ENCODE measurements around the gene PEX1.
"Not testable (repeated sequence)": the region's sequence is repeated elsewhere in the genome, so short reads cannot be mapped to it uniquely, and the experiment has no call there.

PEX1 gene

DNA sequence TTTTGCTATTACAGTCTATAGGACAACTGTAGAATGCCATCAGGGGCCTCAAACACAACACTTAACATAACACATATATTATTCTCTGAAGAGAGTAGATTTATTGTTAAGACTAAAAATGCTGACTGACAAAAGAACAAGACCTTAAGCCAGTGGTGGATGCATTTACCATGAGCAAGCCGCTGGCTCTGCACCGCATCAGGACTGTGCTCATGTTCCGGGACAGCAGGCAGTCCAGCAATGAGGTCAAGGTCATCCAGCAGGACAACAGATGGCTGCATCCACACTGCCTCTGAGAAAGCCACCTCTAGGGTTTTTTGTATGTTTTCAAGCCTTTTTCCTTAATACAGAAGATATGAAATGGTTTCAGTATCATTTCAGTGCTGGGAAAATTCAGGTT, 23.8 kb downstream of the PEX1 start:
- no peak for DNase-seq (ENCODE audit: low read depth)

DNA sequence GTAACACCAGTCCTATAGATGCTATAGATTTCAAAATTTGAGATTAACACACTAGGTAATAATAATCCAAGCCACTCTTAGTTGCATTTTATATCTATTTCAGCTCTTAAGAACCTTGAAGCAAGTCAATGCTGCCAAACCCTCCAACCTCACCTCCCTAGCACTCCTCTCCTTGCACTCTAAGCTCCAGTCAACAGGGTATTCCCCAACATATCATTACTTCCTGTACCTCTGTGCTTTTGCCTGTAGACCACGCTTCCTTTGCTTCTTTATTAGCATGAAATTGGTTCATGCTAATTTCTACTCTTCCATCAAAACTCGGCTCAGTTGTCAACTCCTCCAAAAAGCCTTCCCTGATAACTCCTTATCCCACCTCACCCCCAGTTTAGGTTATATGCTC, 24.6 kb downstream of the PEX1 start:
- DNase-seq (ENCODE audit: low read depth), result no peak

DNA sequence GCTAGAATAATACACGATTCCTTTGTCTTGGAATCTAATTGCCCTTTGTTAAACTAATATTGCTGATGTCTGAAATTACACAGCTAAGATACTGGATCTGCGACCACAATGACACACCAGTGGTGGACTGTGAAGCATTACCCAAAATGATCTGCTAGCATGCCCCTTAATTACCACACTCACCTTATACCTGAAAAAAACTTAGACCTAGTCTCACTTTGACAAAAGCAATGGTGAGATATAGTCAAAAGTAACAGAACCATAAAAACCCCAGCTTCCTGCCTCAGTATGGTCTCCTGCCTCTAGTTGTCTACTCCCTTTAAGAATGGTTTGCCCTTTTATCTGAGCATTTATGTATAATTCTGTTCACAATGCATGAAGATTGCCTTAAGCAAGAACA, 29.8 kb downstream of the PEX1 start:
- no peak for DNase-seq (ENCODE audit: low read depth)

DNA sequence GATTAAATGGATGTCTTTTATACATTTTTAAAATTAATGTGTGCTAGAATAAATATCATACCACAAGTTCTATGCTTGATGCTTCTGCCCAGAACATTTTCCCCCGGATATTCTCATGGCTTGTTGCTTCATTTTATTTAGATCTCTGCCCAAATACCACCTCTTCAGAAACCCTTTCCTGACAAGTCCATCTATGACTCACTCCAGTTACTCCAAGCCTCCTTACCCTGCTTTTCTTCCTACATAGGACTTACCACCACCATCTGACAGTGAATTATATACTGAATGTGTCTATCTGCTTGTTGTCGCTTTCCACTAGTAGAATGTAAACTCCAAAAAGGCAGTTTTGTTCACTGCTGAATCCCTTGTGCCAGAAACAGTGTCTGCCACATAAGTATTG, 31.4 kb downstream of the PEX1 start:
- no peak for DNase-seq (ENCODE audit: low read depth)

DNA sequence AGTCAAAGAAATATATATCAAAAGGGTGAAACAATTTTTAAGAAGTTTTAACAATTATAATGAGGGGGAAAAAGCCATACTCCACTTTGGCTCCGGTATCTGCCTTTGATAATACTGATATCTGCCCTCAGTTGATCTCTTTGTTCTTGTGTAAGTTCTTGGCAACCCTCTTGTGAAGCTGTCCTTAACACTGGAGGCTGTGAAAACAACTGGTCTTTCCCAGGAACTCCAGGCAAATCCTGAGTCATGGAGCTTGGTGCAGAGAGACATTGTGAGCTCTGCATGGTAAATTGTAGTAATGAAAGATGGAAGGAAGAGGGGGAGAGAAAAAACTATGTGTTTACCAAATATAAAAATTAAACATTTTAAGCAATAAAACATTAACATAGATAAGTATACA, 38.7 kb downstream of the PEX1 start:
- no peak for DNase-seq (ENCODE audit: low read depth)

DNA sequence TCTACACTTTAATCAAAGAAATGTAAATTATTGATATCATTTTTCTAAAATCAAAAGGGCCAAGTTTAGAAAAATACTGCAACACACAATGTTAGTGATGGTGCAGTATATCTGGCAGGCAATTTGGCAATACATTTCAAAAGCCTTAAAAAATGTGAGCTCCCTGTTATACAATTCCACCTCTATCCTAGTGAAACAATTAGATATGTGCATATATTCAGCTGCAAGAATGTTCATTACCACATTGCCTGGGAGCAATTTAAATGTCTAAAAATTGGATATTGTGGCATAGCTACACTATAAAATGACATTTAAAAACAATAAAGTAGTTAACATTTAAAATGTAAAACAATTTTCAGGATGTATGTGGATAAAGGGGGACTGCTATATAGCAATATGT, 40.5 kb downstream of the PEX1 start:
- DNase-seq (ENCODE audit: low read depth), result no peak

DNA sequence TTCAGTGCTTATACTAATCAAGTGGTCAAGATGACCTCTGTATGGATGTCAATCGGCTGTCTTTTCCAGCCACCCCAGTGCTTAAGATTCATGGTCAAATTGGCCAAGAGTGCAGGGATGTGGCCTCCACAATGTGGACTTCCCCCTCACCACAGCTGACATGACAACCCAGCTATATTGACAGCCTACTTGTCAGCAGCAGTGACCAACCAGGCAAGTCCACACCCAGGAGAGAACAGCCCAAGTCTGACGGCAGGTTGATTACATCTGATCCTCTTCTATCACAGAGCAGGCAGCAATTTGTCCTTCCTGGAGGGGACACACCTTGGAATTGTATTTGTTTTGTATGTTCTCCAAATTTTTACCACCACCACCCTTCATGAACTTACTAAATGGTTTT, 42.3 kb downstream of the PEX1 start:
- DNase-seq (ENCODE audit: low read depth), result no peak

DNA sequence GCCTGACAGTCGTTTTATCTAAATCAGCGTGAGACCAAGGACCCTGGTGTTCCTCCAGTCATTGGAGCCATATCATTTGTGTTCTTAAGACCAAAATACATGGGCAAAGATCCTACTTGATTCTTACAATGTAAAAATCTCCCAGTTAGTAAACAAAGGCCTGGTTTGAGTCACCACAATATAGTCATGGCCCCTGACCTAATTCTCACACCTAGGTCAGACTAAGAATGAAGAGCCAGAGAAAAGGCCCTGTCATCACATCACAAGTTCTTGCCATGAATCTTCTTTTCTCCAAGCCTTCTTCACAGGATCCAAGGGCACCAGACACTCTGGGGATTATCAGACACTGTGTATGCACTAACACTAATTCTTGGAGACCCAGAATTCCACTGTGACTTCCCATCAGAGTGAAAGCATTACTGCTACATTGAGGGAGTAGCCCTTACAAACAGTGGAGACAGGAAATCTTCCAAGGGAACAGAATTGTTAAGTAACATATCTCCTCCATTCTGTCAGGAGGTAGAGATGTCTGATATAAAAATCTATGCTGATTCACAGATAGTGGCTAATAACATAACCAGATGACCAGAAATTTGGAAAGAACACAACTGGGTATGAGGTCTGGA, 42.9 kb downstream of the PEX1 start:
- no peak for DNase-seq (ENCODE audit: low read depth)

DNA sequence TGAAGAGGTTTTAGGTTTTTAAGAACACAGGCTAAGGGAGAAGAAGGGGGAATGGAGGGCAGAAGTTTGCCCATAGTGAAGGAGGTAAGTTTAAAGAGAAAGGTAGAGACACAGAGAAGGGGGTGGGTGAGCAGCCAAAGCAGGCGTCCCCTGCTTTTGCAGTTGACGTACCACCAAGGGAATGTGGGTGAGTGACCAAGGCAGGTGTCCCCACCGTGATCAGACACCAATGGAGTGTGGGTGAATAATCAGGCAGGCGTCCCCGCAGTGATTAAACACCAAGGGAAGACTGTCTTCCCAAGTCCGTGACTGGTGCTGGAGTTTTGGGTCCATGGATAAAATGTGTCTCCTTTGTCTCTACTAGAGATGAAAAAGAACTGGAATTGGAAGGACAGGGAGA, 44.1 kb downstream of the PEX1 start:
- DNase-seq (ENCODE audit: low read depth), result not testable (repeated sequence)

DNA sequence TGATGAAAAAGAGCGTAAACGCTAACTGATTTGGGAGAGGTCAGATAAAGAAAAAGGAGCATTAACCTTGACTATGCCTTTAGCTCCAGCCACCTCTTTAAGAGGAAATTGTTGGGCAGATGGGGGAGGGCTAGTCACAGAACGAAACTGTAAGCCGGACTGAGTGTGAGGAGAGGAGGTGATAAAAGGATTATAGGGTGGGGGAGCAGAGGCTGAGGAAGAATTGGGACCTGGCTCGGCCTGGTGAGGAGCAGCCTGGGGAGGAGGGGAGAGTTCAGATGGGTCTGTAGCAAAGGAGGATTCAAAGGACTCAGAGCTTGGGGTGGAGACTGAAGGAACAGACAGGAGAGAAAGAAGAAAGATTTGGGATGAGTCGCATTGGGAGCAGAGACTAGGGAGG, 44.7 kb downstream of the PEX1 start:
- DNase-seq (ENCODE audit: low read depth), result not testable (repeated sequence)

DNA sequence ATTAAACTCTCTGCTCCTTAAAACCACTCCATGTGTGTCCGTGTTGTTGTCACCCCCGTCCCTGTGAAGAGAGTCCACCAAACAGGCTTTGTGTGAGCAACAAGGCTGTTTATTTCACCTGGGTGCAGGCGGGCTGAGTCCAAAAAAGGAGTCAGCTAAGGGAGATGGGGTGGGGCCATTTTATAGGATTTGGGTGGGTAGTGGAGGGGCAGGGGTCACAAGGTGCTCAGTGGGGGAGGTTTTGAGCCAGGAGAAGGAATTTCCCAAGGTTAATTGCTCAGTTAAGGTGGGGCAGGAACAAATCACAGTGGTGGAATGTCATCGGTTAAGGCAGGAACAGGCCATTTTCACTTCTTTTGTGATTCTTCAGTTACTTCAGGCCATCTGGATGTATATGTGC, 49.2 kb downstream of the PEX1 start:
- not testable (repeated sequence) for DNase-seq (ENCODE audit: low read depth)

DNA sequence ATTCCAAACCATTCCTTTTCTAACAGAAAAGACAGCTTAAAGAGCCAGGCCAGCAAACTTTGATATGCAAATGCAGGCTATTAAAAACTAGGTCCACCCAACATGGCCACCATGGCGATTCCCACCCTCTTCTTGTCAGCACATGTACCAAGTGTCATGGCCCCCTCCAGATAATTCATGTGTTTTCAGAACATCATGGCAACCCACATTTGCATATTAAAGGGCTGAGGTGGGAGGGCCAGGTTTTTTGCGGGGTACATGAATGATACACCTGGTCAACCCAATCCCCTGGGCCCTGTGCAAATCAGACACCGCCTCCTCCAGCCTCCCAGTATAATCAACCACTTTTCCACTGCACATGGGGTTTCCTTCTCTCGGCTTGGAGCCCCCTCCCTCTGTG, 49.6 kb downstream of the PEX1 start:
- DNase-seq (ENCODE audit: low read depth), result no peak

DNA sequence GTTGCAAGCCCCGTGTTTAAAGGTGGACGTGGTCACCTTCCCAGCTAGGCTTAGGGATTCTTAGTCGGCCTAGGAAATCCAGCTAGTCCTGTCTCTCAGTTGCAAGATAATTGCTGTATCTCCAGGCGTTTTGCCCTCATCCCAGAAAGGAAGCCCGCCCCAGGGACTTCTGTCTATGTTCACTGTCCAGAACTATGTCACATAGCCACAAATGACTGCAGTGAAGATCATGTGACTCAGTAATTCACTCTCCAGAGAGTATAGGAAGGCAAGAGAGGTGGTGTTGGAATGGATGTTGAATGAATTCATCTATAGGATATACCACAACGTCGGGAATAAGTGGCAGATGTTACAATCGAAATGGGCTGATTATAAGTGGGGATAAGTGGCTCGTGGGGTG, 50.2 kb downstream of the PEX1 start:
- DNase-seq (ENCODE audit: low read depth), result no peak

DNA sequence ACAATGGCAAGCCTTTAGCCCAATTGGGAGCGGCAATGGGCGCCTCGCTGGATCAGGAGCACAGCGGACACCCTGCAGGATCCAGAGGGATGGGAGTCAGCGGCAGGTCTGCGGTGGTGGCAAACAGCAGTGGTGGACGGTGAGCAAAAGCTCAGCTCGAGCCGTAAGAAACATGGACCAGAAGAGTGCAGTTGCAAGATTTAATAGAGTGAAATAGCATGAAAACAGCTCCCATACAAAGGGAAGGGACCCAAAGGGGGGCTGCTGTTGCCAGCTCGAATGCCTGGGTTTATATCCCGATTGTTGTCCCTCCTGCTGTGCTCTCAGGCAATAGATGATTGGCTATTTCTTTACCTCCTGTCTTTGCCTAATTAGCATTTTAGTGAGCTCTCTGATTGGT, 50.6 kb downstream of the PEX1 start, which contains the start of gene ERVW-1:
TSS of gene ERVW-1 (minus strand) at position 266 of the 400 bp plus-strand sequence. CDS start 7,565 bp downstream, outside the sequence.
- not testable (repeated sequence) for DNase-seq (ENCODE audit: low read depth)

DNA sequence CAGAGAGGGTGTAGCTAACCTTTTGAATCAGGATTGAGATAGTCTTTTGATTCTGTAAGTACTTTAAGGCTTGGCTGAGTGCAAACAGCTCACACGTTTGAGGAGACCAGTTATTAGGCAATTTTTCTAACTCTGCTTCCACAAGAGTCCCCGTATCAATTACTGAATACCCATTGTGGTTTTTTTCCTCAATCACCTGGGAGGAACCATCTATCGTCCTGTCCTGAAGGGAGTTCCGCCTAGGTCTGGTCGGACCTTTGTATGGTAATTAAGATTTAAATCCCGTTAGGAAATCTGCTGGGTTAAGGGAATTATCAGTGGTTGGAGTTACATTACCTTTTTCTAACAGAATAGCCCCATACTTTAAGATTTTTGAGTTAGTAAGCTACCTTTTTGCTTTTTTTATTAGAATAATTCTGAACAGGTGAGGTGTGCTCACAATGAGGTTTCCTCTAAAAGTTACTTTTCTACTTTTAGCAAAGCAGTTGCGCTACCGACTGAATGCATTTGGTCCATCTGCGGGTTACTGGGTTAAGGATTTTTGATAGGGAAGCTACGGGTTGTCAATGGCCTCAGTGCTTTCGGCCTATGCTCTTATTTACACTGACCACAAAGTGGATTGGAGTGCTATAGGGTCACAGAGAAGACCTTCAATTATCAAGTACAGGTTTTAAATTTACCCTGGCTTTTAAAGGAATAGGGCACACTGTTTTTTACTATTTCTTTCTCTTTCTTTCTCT, 52.3 kb downstream of the PEX1 start:
- DNase-seq (ENCODE audit: low read depth), result not testable (repeated sequence)

DNA sequence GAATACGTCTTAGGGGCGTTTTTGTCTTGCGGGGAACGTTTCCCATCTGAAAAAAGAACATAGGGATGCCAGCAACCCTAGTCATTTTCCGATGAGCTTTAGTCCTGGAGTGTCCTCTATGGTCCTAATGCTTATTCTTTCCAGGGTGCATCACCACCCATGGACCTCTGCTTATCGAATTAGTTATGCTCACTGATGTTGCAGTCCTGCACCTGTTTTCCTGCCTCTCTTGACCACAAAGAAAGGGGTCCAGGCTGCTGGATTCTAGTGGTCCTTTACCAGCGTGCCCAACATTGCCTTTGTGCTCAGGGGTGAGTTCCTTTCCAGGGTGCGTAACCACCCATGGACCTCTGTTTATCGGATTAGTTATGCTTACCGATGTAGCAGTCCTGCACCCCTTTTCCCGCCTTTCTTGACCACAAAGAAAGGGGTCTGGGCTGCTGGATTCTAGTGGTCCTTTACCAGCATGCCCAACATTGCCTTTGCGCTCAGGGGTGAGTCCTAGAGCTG, 53.0 kb downstream of the PEX1 start:
- not testable (repeated sequence) for DNase-seq (ENCODE audit: low read depth)

DNA sequence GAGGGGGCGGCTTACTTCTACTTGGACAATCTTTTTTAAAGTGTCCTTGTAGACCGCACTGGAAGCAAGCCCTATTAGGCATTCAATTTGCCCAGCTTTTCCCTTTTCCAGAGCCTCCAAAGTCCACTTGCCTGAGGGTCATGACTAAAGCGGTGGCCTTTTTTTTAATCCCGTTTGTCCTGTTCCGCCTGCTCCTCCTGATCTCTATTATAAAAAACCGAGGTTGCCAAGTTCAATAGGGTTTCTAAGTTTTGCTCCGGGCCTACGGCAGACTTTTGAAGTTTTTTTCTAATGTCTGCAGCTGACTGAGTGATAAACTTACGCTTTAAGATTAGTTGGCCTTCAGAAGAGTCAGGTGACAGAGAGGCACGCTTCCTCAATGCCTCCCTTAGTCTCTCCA, 54.3 kb downstream of the PEX1 start:
- not testable (repeated sequence) for DNase-seq (ENCODE audit: low read depth)

DNA sequence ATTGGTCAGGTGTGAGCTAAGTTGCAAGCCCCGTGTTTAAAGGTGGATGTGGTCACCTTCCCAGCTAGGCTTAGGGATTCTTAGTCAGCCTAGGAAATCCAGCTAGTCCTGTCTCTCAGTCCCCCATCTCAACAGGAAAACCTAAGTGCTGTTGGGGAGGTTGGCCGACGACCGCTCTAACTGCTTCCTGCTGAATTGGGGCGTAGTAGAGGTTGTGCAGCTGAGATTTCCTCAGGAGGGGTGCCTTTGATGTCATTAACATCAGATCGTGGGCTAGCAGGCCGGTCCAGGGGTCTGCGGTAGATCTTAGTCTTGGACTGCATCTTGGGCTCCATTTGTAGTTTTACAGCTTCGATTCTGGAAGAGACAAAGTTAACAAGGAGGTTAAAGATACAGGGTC, 59.7 kb downstream of the PEX1 start:
- not testable (repeated sequence) for DNase-seq (ENCODE audit: low read depth)

DNA sequence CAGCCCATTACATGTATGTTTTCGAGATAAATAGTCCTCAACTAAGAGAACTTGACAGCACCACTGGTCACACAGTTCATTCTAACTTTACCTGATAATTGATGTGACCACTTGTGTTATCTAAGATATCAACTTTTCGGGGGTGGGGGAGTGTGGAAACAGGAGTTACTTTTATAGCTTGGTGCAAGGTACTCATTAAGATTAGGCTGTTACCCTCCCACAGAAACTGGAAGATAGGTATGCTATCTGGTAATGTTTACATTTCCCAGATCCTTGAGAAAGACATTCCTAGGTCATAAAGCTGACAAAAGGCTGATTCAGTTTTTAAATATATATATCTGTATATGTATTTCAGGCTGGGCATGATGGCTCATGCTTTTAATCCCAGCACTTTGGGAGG, 61.6 kb downstream of the PEX1 start:
- DNase-seq (ENCODE audit: low read depth), result no peak

DNA sequence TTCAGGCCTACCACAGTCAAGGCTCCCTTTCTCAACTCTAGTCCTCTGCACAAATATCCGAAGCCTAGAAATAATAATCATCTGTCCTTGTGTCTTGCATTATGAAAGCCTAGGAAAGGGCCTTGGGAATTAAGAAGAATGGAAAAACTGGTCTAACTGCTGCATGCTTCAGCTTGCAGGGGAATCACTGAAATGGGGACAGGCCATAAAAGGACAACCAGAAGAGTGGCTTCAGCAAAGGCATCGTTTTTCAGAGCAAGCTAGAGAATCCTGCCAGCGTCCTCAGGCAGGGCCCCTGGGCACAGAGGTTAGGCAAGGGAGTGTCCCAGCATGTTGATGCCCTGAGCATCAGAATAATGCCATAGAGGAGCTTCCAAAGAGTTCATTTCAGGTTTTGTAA, 63.8 kb downstream of the PEX1 start:
- DNase-seq (ENCODE audit: low read depth), result no peak

DNA sequence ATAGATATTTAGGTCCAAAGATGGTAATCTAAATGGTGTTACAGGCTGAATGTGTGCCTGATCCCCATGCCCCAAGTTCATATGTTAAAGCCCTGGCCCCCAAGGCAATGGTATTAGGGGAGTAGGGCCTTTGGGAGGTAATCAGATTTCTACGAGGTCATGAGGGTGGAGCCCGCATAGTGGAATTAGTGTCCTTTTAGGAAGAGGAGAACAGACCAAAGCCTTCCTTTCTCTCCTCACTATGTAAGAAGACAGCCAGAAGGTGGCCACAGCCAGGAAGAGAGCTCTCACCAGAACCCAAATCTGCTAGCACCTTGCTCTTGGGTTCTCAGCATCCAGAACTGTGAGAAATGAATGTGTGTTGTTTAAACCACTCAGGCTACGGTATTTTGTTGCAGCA, 65.8 kb downstream of the PEX1 start:
- no peak for DNase-seq (ENCODE audit: low read depth)

DNA sequence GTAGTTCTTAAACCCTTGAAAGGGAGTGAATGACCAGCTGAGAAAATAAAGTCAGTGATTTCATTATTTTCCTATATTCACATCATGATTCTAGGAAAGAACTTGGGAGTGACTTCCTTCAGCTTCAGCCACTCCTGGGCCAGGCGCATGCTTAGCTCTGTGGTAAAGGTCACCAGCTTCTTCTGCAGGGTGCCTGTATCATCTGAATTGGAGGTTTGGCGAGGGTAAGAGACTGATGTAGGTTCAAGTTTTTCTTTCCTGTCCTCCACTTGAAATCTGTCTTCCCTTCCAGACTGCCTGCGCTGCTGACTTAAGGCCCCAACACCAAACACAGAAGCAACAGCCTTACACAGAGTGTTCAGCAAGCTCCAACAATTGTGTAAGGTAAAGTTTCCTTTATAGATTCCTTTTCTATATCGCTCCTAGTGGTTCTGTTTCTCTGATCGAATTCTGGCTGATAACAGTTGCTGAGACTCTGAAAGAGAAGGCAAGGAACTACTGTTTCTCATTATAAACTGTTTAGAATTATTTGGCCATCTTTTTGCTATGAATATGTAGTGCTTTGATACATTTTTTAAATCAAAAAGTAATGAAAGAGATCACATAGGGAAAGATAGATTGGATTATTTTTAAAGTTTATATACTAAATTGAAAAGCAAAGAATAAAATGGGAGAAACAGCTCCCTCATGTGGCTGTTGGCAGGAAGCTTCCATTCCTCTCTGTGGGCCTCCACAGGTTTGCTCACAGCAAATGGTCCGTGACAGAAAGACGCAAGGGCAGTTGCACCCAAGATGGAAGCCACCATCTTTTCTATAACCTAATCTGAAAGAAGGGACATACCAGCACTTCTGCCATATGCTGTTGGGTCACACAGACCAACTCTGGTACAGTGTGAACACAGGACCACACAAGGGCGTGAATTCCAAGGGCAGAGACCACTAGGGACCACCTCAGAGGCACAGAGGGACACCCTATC, 67.0 kb downstream of the PEX1 start:
- DNase-seq (ENCODE audit: low read depth), result no peak
